Progenitor cell of endocrine pancreas (in vitro differentiated cells): ENCODE data around the gene SLC10A6. TPM values are rescaled to one million over a fixed set of nuclear protein-coding genes. Genes with fewer than 3 reads are reported as not detected.

Experiments
- DNase-seq: peaks from one replicate; pipeline ENCODE4 v3.0.0; 2021; ENCODE audit warnings: low spot score; ENCODE audit not compliant: unreplicated experiment
- H3K27ac Mint-ChIP-seq: 2 replicates; pipeline ENCODE4 v1.8.0; 2021; ENCODE audit warnings: mild to moderate bottlenecking, moderate library complexity, mixed read lengths
- H3K27me3 Mint-ChIP-seq: 2 replicates; pipeline ENCODE4 v1.8.0; 2021; ENCODE audit warnings: mixed read lengths
- H3K36me3 Mint-ChIP-seq: 2 replicates; pipeline ENCODE4 v1.8.0; 2022; ENCODE audit warnings: mixed read lengths; ENCODE audit not compliant: insufficient read depth
- H3K4me1 Mint-ChIP-seq: 2 replicates; pipeline ENCODE4 v1.8.0; 2021; ENCODE audit warnings: low read depth, mixed read lengths
- H3K4me3 Mint-ChIP-seq: 2 replicates; pipeline ENCODE4 v1.8.0; 2021; ENCODE audit warnings: low read depth, mild to moderate bottlenecking, moderate library complexity, mixed read lengths
- H3K9me3 Mint-ChIP-seq: 2 replicates; pipeline ENCODE4 v1.8.0; 2021; ENCODE audit warnings: low read depth, mixed read lengths
- total RNA-seq: library from RNA; stranded (reverse); gene quantifications from 2 replicates; pipeline ENCODE4 v1.2.1, GENCODE V29; 2021
- TF ChIP-seq, protein P1 (sequence below): fragments of 200-600 bp; sonication (generic); IDR thresholded peaks from one replicate; pipeline ENCODE4 v1.5.0; 2021; ENCODE audit warnings: antibody characterized with exemption, mild to moderate bottlenecking; ENCODE audit not compliant: unreplicated experiment

SLC10A6 gene
- total RNA-seq, 1 donor from 2014 or later: not detected

DNA sequence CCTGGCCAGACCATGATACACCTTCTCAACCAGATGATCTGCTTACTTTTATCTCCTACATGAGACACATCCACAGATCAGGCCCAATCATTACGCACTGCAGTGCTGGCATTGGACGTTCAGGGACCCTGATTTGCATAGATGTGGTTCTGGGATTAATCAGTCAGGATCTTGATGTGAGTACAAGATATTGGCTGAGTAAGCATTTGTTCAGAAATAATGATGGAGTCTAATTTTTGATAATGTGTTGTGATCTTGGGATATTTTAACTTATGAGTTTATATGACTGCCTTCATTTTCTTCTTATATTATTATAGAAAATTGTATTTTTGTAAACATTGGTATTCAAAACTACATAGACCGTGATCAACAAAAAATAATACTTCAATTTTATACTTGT is 39.4 kb downstream of the SLC10A6 start:
- no peak for DNase-seq
- peaks cover 35% of the 10 kb centered on the region for H3K36me3 Mint-ChIP-seq
- H3K27ac Mint-ChIP-seq: no peak overlapping the region
- H3K4me1 Mint-ChIP-seq: no peaks in the 10 kb centered on the region
- no peaks in the 10 kb centered on the region for H3K9me3 Mint-ChIP-seq
- H3K4me3 Mint-ChIP-seq: no peak overlapping the region
- TF ChIP-seq, protein P1, sequence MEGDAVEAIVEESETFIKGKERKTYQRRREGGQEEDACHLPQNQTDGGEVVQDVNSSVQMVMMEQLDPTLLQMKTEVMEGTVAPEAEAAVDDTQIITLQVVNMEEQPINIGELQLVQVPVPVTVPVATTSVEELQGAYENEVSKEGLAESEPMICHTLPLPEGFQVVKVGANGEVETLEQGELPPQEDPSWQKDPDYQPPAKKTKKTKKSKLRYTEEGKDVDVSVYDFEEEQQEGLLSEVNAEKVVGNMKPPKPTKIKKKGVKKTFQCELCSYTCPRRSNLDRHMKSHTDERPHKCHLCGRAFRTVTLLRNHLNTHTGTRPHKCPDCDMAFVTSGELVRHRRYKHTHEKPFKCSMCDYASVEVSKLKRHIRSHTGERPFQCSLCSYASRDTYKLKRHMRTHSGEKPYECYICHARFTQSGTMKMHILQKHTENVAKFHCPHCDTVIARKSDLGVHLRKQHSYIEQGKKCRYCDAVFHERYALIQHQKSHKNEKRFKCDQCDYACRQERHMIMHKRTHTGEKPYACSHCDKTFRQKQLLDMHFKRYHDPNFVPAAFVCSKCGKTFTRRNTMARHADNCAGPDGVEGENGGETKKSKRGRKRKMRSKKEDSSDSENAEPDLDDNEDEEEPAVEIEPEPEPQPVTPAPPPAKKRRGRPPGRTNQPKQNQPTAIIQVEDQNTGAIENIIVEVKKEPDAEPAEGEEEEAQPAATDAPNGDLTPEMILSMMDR: no peak
- H3K27me3 Mint-ChIP-seq: no peaks in the 10 kb centered on the region

DNA sequence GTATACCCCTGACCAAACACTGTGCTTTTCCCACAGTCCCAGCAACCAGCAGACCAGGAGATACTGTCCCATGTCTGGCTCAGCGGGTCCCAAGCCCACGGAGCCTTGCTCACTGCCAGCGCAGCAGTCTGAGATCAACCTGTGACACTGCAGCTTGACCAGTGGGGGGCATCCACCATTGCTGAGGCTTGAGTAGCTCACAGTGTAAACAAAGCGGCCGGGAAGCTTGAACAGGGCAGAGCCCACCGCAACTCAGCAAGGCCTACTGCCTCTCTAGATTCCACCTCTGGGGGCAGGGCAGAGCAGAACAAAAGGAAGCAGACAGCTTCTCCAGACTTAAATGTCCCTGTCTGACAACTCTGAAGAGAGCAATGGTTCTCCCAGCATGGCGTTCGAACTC is 58.1 kb downstream of the SLC10A6 start:
- Mint-ChIP-seq H3K9me3 (peaks cover 27% of the 10 kb centered on the region), H3K27ac (no peak overlapping the region), H3K4me1 (no peaks in the 10 kb centered on the region), H3K27me3 (no peaks in the 10 kb centered on the region), H3K36me3 (peaks cover 61% of the 10 kb centered on the region), H3K4me3 (no peak overlapping the region)
- DNase-seq: no peak
- TF ChIP-seq, protein P1: no peak

DNA sequence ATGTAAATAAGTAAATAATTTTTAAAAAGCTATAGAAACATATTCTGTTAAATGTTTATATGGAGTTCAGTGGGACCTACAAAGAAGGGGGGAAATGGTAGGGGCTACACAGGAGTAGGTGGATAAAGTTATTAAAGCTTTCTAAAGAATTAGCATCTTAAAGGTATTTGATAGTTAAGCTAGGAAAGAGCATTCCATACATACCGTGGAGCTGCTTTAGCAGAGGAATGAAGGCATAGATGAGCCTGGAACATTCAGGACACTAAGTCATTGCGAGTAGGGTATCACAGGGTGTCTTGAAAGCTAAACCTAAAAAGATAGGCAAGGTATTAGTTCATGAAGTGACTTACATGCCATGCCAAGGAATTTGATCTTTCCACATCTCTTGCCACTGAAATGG is 60.4 kb downstream of the SLC10A6 start:
- no peak overlapping the region for H3K27ac Mint-ChIP-seq
- TF ChIP-seq, protein P1: no peak
- no peaks in the 10 kb centered on the region for H3K4me1 Mint-ChIP-seq
- H3K36me3 Mint-ChIP-seq: peaks cover 54% of the 10 kb centered on the region
- no peaks in the 10 kb centered on the region for H3K27me3 Mint-ChIP-seq
- no peak overlapping the region for H3K4me3 Mint-ChIP-seq
- H3K9me3 Mint-ChIP-seq: peaks cover 19% of the 10 kb centered on the region
- DNase-seq: no peak

DNA sequence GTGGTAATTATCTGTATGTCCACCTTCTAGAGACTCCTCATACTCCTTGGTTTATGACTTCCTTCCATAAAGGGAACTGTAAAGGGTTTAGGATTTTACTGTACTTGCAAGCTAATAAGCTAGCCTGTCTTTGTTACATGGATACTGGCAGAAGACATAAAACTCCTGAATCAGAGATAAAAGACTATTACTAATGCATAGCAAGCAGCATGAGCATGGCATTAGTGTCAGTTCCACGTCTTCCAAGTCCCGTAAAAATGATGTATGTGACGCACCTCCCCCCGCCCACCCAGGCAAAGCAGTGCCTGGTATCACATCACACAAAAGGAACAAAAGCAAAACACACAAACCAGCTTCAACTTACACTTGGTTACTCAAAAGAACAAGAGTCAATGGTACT is 71.0 kb downstream of the SLC10A6 start:
- Mint-ChIP-seq H3K4me3 (no peak overlapping the region), H3K9me3 (no peaks in the 10 kb centered on the region), H3K36me3 (peaks cover 29% of the 10 kb centered on the region), H3K4me1 (no peaks in the 10 kb centered on the region), H3K27ac (no peak overlapping the region), H3K27me3 (no peaks in the 10 kb centered on the region)
- TF ChIP-seq, protein P1: no peak
- no peak for DNase-seq

DNA sequence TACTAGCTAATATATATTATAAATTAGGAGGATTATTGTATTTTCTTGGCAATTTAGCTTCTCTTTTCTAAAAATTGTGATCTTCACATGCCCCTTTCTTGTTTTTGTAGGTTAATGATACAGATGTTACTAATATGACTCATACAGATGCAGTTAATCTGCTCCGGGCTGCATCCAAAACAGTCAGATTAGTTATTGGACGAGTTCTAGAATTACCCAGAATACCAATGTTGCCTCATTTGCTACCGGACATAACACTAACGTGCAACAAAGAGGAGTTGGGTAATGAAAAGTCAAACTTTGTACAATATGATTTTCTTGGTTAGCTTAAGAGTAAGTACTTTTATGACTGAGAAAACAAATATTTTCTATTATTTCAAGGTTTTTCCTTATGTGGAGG is 74.1 kb downstream of the SLC10A6 start:
- H3K27ac Mint-ChIP-seq: no peak overlapping the region
- H3K4me1 Mint-ChIP-seq: no peaks in the 10 kb centered on the region
- peaks cover 28% of the 10 kb centered on the region for H3K36me3 Mint-ChIP-seq
- H3K27me3 Mint-ChIP-seq: no peaks in the 10 kb centered on the region
- no peak overlapping the region for H3K4me3 Mint-ChIP-seq
- H3K9me3 Mint-ChIP-seq: no peaks in the 10 kb centered on the region
- no peak for DNase-seq
- TF ChIP-seq, protein P1: no peak

Other genes starting within 250 kb of the SLC10A6 start
- 2.0 TPM in 2 replicates for gene C4orf36, start 43.0 kb upstream of the SLC10A6 start, total RNA-seq
- gene AFF1, start 85.6 kb upstream of the SLC10A6 start, total RNA-seq: 86.0 and 89.3 TPM in 2 replicates